SU-DHL-6 (cell line): ENCODE data around the gene DRD4.

Experiments used
- H2AFZ ChIP-seq: fragments of 200-600 bp; sonication (generic); 2 replicates; pipeline ENCODE4 v1.6.1; 2014; ENCODE audit warnings: low read depth, mild to moderate bottlenecking, moderate library complexity, mixed read lengths, antibody characterized with exemption, low read length; ENCODE audit not compliant: severe bottlenecking
- H3F3A ChIP-seq: fragments of 200-600 bp; shearing (Covaris generic); 2 replicates; pipeline ENCODE4 v1.6.0; 2016; ENCODE audit warnings: antibody characterized with exemption, mild to moderate bottlenecking; ENCODE audit not compliant: insufficient read depth
- H3K27ac ChIP-seq: fragments of 200-600 bp; sonication (generic); 2 replicates; pipeline ENCODE4 v1.5.1; 2016; ENCODE audit warnings: low read depth, mild to moderate bottlenecking, low read length, moderate library complexity, mixed read lengths
- H3K27me3 ChIP-seq: fragments of 200-600 bp; sonication (generic), shearing (Covaris generic); 2 replicates; pipeline ENCODE4 v1.6.0; 2014; ENCODE audit warnings: mild to moderate bottlenecking, low read length
- H3K36me3 ChIP-seq: fragments of 200-600 bp; sonication (generic); 2 replicates; pipeline ENCODE4 v1.6.1; 2014; ENCODE audit warnings: mild to moderate bottlenecking, low read length, mixed read lengths
- H3K4me2 ChIP-seq: fragments of 300-600, 200-600 bp; shearing (Covaris generic), sonication (generic); 2 replicates; pipeline ENCODE4 v1.6.0; 2014; ENCODE audit warnings: low read length, low read depth, mild to moderate bottlenecking; ENCODE audit not compliant: poor library complexity, severe bottlenecking
- H3K4me3 ChIP-seq: fragments of 200-600 bp; sonication (generic); 2 replicates; pipeline ENCODE4 v1.5.1; 2014; ENCODE audit warnings: antibody characterized with exemption, low read length, mild to moderate bottlenecking, mixed read lengths; ENCODE audit not compliant: insufficient read depth, poor library complexity, severe bottlenecking
- H3K79me2 ChIP-seq: fragments of 200-600 bp; sonication (generic); 2 replicates; pipeline ENCODE4 v1.6.1; 2014; ENCODE audit warnings: mild to moderate bottlenecking, low read length, moderate library complexity; ENCODE audit not compliant: insufficient read depth
- H3K9ac ChIP-seq: fragments of 200-600 bp; sonication (generic); 2 replicates; pipeline ENCODE4 v1.7.0; 2014; ENCODE audit warnings: mild to moderate bottlenecking, low read length
- H3K9me2 ChIP-seq: fragments of 200-600 bp; sonication (generic); replicated peaks from 2 replicates; pipeline ENCODE4 v1.6.1; 2014; ENCODE audit warnings: low read length; ENCODE audit not compliant: insufficient read depth
- H3K9me3 ChIP-seq: fragments of 200-600 bp; sonication (generic); 2 replicates; pipeline ENCODE4 v1.6.1; 2014; ENCODE audit warnings: low read length, mixed read lengths; ENCODE audit not compliant: insufficient read depth
- H4K20me1 ChIP-seq: fragments of 200-600 bp; sonication (generic); 2 replicates; pipeline ENCODE4 v1.6.1; 2014; ENCODE audit warnings: low read depth, mild to moderate bottlenecking, antibody characterized with exemption, low read length, moderate library complexity, mixed read lengths
- EZH2phosphoT487 ChIP-seq: fragments of 200-600 bp; sonication (generic), shearing (Covaris generic); conservative IDR thresholded peaks from 2 replicates; pipeline ENCODE4 v1.6.1; 2018; ENCODE audit warnings: mild to moderate bottlenecking, antibody characterized with exemption, low read length, moderate library complexity, mixed read lengths
- TF ChIP-seq, protein P1 (sequence below): fragments of 200-600 bp; sonication (generic); IDR thresholded peaks from one replicate; pipeline ENCODE4 v1.5.1; 2017; ENCODE audit warnings: antibody characterized with exemption, mild to moderate bottlenecking, low read length, moderate library complexity; ENCODE audit not compliant: insufficient read depth, poor library complexity, severe bottlenecking

DRD4 gene

DNA sequence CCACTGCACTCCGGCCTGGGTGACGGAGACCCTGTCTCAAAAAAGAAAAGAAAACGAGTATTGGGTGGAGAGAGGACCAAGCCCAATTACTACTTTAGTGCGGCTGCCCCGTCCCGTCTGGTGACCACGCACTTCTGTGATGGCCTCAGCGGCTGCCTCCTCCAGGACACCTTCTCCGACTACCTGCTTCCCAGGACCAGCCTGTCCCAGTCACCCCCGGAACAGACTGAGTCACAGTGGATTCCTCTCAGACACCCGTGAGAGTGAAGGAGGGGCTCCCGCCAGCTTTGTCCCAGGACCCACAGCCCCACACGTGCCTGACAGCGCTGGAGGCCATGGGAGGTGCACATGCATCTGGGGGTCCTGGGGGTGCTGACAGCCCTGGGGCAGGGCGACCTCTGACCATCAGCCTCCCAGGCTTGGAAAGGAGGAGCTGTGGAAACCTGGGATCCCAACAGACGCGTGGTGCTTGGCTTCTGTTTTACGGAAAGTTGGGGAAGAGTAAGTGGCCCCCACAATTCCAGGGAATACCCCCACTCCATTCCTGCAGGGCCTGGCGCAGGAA lies 4.8 kb downstream of the DRD4 start:
- TF ChIP-seq EZH2phosphoT487 = no peak
- TF ChIP-seq, protein P1, sequence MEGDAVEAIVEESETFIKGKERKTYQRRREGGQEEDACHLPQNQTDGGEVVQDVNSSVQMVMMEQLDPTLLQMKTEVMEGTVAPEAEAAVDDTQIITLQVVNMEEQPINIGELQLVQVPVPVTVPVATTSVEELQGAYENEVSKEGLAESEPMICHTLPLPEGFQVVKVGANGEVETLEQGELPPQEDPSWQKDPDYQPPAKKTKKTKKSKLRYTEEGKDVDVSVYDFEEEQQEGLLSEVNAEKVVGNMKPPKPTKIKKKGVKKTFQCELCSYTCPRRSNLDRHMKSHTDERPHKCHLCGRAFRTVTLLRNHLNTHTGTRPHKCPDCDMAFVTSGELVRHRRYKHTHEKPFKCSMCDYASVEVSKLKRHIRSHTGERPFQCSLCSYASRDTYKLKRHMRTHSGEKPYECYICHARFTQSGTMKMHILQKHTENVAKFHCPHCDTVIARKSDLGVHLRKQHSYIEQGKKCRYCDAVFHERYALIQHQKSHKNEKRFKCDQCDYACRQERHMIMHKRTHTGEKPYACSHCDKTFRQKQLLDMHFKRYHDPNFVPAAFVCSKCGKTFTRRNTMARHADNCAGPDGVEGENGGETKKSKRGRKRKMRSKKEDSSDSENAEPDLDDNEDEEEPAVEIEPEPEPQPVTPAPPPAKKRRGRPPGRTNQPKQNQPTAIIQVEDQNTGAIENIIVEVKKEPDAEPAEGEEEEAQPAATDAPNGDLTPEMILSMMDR = no peak
- Histone ChIP-seq H3K9ac (no peak overlapping the region), H3K9me2 (no peaks in the 10 kb centered on the region), H3K9me3 (no peaks in the 10 kb centered on the region), H3K36me3 (no peaks in the 10 kb centered on the region), H3K4me3 (no peak overlapping the region), H3K27me3 (no peaks in the 10 kb centered on the region), H3K4me2 (no peak overlapping the region), H2AFZ (no peak overlapping the region), H3F3A (0 out of 2 replicates have a peak, but pooled peaks cover 3% of the 10 kb centered on the region), H4K20me1 (no peaks in the 10 kb centered on the region), H3K27ac (no peak overlapping the region), H3K79me2 (no peaks in the 10 kb centered on the region)

GRCh38 chr11:643366-643765 lies 6.3 kb downstream of the DRD4 start:
- Histone ChIP-seq H3K27me3 (no peaks in the 10 kb centered on the region), H3F3A (peaks cover 3% of the 10 kb centered on the region; the same call in 1 of the 2 replicates), H3K36me3 (no peaks in the 10 kb centered on the region), H3K9ac (no peak overlapping the region), H3K9me3 (no peaks in the 10 kb centered on the region), H3K79me2 (no peaks in the 10 kb centered on the region), H2AFZ (no peak overlapping the region), H3K4me2 (no peak overlapping the region), H4K20me1 (no peaks in the 10 kb centered on the region), H3K4me3 (no peak overlapping the region), H3K27ac (no peak overlapping the region), H3K9me2 (no peaks in the 10 kb centered on the region)
- TF ChIP-seq EZH2phosphoT487 = no peak
- TF ChIP-seq, protein P1 = no peak

DNA sequence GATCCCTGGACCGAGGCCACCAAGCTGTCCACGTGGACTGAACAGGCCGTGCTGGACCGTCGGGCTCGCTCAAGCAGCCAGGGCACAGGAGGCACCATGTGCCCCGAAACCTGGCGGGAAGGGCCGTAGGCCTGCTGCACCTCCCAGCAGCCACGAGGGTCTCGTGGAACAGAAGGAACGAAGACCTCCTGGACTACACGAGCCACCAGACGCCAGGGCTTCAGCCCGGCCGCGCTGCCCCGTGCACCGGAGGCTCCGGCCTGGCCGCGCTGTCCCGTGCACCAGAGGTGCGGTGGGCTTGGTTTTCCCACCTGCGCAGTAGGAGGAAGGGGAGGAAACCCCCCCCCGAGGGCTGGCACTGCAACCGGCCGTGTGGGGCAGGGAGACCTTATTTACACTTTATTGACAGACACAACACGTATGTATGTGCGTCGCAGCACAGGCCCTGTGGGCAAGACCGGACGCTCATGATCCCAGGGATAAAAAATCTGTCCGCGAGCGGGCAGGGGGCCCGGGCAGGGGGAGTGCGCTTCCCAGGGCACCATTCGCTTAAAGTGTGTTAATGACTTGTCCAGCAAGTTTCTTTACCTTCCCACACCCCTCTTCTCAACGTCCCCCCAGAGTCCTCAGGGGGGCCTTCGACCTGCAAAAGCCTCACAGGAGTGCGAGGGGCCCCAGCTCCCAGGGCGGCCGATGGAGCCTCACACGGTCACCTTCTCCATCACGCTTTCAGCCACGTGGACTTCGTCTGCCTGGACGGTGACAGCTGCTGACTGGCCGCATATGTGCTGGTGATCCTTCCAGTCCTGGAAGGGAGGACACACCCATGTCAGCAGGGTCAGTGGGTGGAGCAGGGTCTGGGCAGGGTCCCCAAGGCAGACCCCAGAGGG lies 7.0 kb downstream of the DRD4 start:
- H3K36me3 ChIP-seq = no peaks in the 10 kb centered on the region

More for the DNA sequence above, 7.0 kb downstream of the DRD4 start:
- H3K9me2 ChIP-seq = no peaks in the 10 kb centered on the region
- TF ChIP-seq, protein P1 = no peak
- TF ChIP-seq EZH2phosphoT487 = no peak
- H2AFZ ChIP-seq = no peak overlapping the region
- no peak overlapping the region for H3K27ac ChIP-seq
- no peaks in the 10 kb centered on the region for H3K79me2 ChIP-seq
- H3K9ac ChIP-seq = no peak overlapping the region
- no peak overlapping the region for H3K4me2 ChIP-seq
- no peak overlapping the region for H3K4me3 ChIP-seq
- H4K20me1 ChIP-seq = no peaks in the 10 kb centered on the region
- no peaks in the 10 kb centered on the region for H3K9me3 ChIP-seq
- H3K27me3 ChIP-seq = no peaks in the 10 kb centered on the region
- peaks cover 3% of the 10 kb centered on the region; the same call in 1 of the 2 replicates for H3F3A ChIP-seq
